K562 (cell line): ENCODE measurements around the gene HRC. TPM values are rescaled to one million over a fixed set of nuclear protein-coding genes. Genes with fewer than 3 reads are reported as not detected.

Source experiments
- ADNP ChIP-seq: fragments of 200-800 bp; sonication (Bioruptor generic); IDR thresholded peaks from 2 replicates; pipeline ENCODE4 v1.6.1; 2016; ENCODE audit warnings: missing genetic modification characterization, missing compliant biosample characterization
- EHMT2 ChIP-seq: fragments of 450-650 bp; IDR thresholded peaks from 2 replicates; pipeline ENCODE4 v1.6.1; 2018; ENCODE audit warnings: antibody characterized with exemption
- FOS ChIP-seq: IDR thresholded peaks from 3 replicates; pipeline ENCODE4 v1.6.1; 2011; ENCODE audit not compliant: insufficient read length; ENCODE audit errors: extremely low read depth
- GATA2 ChIP-seq: sonication (generic); formaldehyde crosslinking; IDR thresholded peaks from 2 replicates; pipeline ENCODE4 v1.4.0; 2020; ENCODE audit warnings: mild to moderate bottlenecking, missing genetic modification reagents
- HDAC3 ChIP-seq: fragments of 450-650 bp; IDR thresholded peaks from 2 replicates; pipeline ENCODE4 v1.6.1; 2018; ENCODE audit warnings: borderline replicate concordance, mild to moderate bottlenecking, moderate library complexity; ENCODE audit not compliant: partially characterized antibody
- HMBOX1 ChIP-seq: sonication (generic); IDR thresholded peaks from 2 replicates; pipeline ENCODE4 v1.6.1; 2016
- ILF3 ChIP-seq: fragments of 450-650 bp; IDR thresholded peaks from 2 replicates; pipeline ENCODE4 v1.6.1; 2018; ENCODE audit warnings: antibody characterized with exemption, mild to moderate bottlenecking, moderate library complexity, borderline replicate concordance
- MXD1 ChIP-seq: fragments of 250-450 bp; sonication (Bioruptor Pico); IDR thresholded peaks from 2 replicates; pipeline ENCODE4 v1.8.0; 2021; ENCODE audit warnings: borderline replicate concordance, mild to moderate bottlenecking, moderate library complexity; ENCODE audit not compliant: poor library complexity, severe bottlenecking
- RAD51 ChIP-seq: fragments of 450-650 bp; IDR thresholded peaks from 2 replicates; pipeline ENCODE4 v1.7.1; 2016; ENCODE audit warnings: low read depth, mild to moderate bottlenecking, borderline replicate concordance
- RBM17 ChIP-seq: fragments of 200-400 bp; formaldehyde crosslinking; IDR thresholded peaks from 2 replicates; pipeline ENCODE4 v1.6.1; 2017; ENCODE audit warnings: low read depth, mild to moderate bottlenecking, low read length, borderline replicate concordance
- SAP30 ChIP-seq: fragments of 200-600 bp; sonication (generic); IDR thresholded peaks from 2 replicates; pipeline ENCODE4 v1.6.1; 2012; ENCODE audit warnings: borderline replicate concordance, low read depth, mild to moderate bottlenecking, moderate library complexity, low read length, control low read depth, inconsistent platforms; ENCODE audit not compliant: insufficient read depth, poor library complexity, severe bottlenecking
- SLC30A9 ChIP-seq: fragments of 250-450 bp; sonication (Bioruptor Pico); IDR thresholded peaks from 2 replicates; pipeline ENCODE4 v1.8.0; 2022; ENCODE audit warnings: mild to moderate bottlenecking, moderate library complexity
- TCF3 ChIP-seq: sonication (generic); formaldehyde crosslinking; IDR thresholded peaks from 2 replicates; pipeline ENCODE4 v1.4.0; 2020; ENCODE audit warnings: mild to moderate bottlenecking, missing genetic modification reagents
- TFAP4 ChIP-seq: sonication (generic); formaldehyde crosslinking; IDR thresholded peaks from 2 replicates; pipeline ENCODE4 v1.8.0; 2022; ENCODE audit warnings: missing genetic modification reagents, mild to moderate bottlenecking, moderate library complexity, borderline replicate concordance
- U2AF1 ChIP-seq: fragments of 200-400 bp; formaldehyde crosslinking; optimal IDR thresholded peaks from 2 replicates; pipeline ENCODE3; 2017; ENCODE audit warnings: mild to moderate bottlenecking, low read depth, low read length, moderate library complexity
- ZBTB8A ChIP-seq: fragments of 450-650 bp; IDR thresholded peaks from 2 replicates; pipeline ENCODE4 v1.6.1; 2018; ENCODE audit warnings: mild to moderate bottlenecking, moderate library complexity; ENCODE audit not compliant: partially characterized antibody
- ZEB2 ChIP-seq: fragments of 450-650 bp; IDR thresholded peaks from 2 replicates; pipeline ENCODE4 v1.6.1; 2016
- ZNF274 ChIP-seq: IDR thresholded peaks from 2 replicates; pipeline ENCODE4 v1.6.1; 2011; ENCODE audit warnings: low read depth, mild to moderate bottlenecking, low read length, moderate library complexity, borderline replicate concordance
- ZNF280B ChIP-seq: fragments of 250-450 bp; sonication (Bioruptor Pico); IDR thresholded peaks from 2 replicates; pipeline ENCODE4 v1.5.1; 2021; ENCODE audit warnings: mild to moderate bottlenecking
- ZNF282 ChIP-seq: sonication (generic); formaldehyde crosslinking; IDR thresholded peaks from 2 replicates; pipeline ENCODE4 v1.8.1; 2023; ENCODE audit warnings: missing genetic modification reagents
- ZNF324 ChIP-seq: fragments of 250-450 bp; sonication (Bioruptor Pico); IDR thresholded peaks from 2 replicates; pipeline ENCODE4 v1.4.0; 2020; ENCODE audit warnings: mild to moderate bottlenecking
- ZNF347 ChIP-seq: fragments of 450-650 bp; formaldehyde crosslinking; IDR thresholded peaks from 2 replicates; pipeline ENCODE4 v1.4.0; 2020; ENCODE audit warnings: low read depth, mild to moderate bottlenecking, moderate library complexity
- ZNF436 ChIP-seq: fragments of 250-450, 450-650 bp; sonication (Bioruptor Pico); formaldehyde crosslinking; IDR thresholded peaks from 2 replicates; pipeline ENCODE4 v1.7.0; 2020; ENCODE audit warnings: mild to moderate bottlenecking
- ZNF507 ChIP-seq: conservative IDR thresholded peaks from 2 replicates; pipeline ENCODE4 v1.6.1; 2017; ENCODE audit warnings: missing genetic modification characterization, missing compliant biosample characterization
- ZNF668 ChIP-seq: fragments of 250-450 bp; sonication (Bioruptor Pico); IDR thresholded peaks from 2 replicates; pipeline ENCODE4 v1.8.0; 2022; ENCODE audit warnings: mild to moderate bottlenecking, inconsistent platforms
- ZNF717 ChIP-seq: fragments of 250-450 bp; sonication (Bioruptor Pico); IDR thresholded peaks from 2 replicates; pipeline ENCODE4 v1.5.0; 2021
- polyA plus RNA-seq, 8 experiments: library from polyadenylated mRNA; depleted of rRNA in 4 of 8; stranded (reverse) in 5 of 8; unstranded in 3 of 8; fragments of >200 nt; fragmentation: Nextera tagmentation in 2 of 8; fragmentation: Illumina TruSeq in 1 of 8; extraction: Ambion mirVana in 2 of 8; extraction: Trizol in 1 of 8; gene quantifications; 2 replicates each; pipeline versions ENCODE4 v1.2.1 to v1.2.3, GENCODE V29; 2011 to 2014; ENCODE audit warnings: inconsistent platforms in 1 of 8, missing spikeins in 1 of 8
- total RNA-seq, 7 experiments: library from RNA; depleted of rRNA in 6 of 7; stranded (reverse); fragments of >200 nt in 6 of 7; fragmentation: Illumina TruSeq in 2 of 7; extraction: Trizol in 2 of 7; gene quantifications; 2 replicates each; pipeline versions ENCODE4 v1.2.1 to v1.2.3, GENCODE V29; 2011 to 2021; ENCODE audit warnings: low replicate concordance in 1 of 7

The HRC gene
- total and polyA plus RNA-seq, 9 of the 15 experiments (the other 6 are each of a cell fraction or from before 2014, with no cell fraction given) = 0.66 to 18.7 (median 13.1) TPM

GRCh38 chr19:49118565-49119410 lies 36.4 kb downstream of the HRC start, which contains the start of gene C19orf73 (continued):
- TF ChIP-seq ZNF280B (CRISPR knock-in tag) = no peak
- TF ChIP-seq ADNP (tag) = no peak
- TF ChIP-seq ZNF347 (CRISPR knock-in tag) = no peak
- TF ChIP-seq SAP30 = peak; percentile 22
- TF ChIP-seq ZBTB8A = no peak
- no peak for TF ChIP-seq ILF3
- no peak for TF ChIP-seq SLC30A9 (CRISPR knock-in tag)
- peak; percentile 52 for TF ChIP-seq FOS
- peak; percentile 88 for TF ChIP-seq U2AF1
- TF ChIP-seq ZNF324 (CRISPR knock-in tag) = 0 out of 2 replicates have a peak, but pooled peaks have one; percentile 6
- TF ChIP-seq TFAP4 = peak; percentile 91
- no peak for TF ChIP-seq ZNF274
- TF ChIP-seq ZNF717 = no peak
- no peak for TF ChIP-seq EHMT2
- no peak for TF ChIP-seq RAD51
- TF ChIP-seq RBM17 = no peak
- TF ChIP-seq TCF3 (CRISPR knock-in tag) = 0 out of 2 replicates have a peak, but pooled peaks have one; percentile 22
- peak; percentile 90; the same call in 1 of the 2 replicates for TF ChIP-seq ZNF282 (CRISPR knock-in tag)
- TF ChIP-seq ZNF668 (CRISPR knock-in tag) = no peak
- no peak for TF ChIP-seq MXD1
- no peak for TF ChIP-seq GATA2
- no peak for TF ChIP-seq HMBOX1
- TF ChIP-seq ZNF507 = no peak
- no peak for TF ChIP-seq HDAC3
- TF ChIP-seq ZNF436 (CRISPR knock-in tag) = no peak
- no peak for TF ChIP-seq ZEB2
